HL-60 (cell line): Measurements from ENCODE around the gene GRID2.

Source experiments
- GABPA ChIP-seq: IDR thresholded peaks from 2 replicates; pipeline ENCODE4 v1.6.1; 2012; ENCODE audit warnings: low read depth
- POLR2AphosphoS5 ChIP-seq: IDR thresholded peaks from 2 replicates; pipeline ENCODE4 v1.6.1; 2012; ENCODE audit warnings: low read depth
- SPI1 ChIP-seq: IDR thresholded peaks from 2 replicates; pipeline ENCODE4 v1.6.1; 2012; ENCODE audit warnings: low read depth, mild to moderate bottlenecking, borderline replicate concordance
- TF ChIP-seq, protein P1 (sequence below): IDR thresholded peaks from 2 replicates; pipeline ENCODE4 v1.6.1; 2012; ENCODE audit warnings: low read depth; ENCODE audit not compliant: insufficient replicate concordance
- TF ChIP-seq, protein P2 (sequence below): IDR thresholded peaks from one replicate; pipeline ENCODE4 v1.5.1; 2011; ENCODE audit warnings: low read length, control low read depth, inconsistent platforms; ENCODE audit not compliant: insufficient read depth

DNA sequence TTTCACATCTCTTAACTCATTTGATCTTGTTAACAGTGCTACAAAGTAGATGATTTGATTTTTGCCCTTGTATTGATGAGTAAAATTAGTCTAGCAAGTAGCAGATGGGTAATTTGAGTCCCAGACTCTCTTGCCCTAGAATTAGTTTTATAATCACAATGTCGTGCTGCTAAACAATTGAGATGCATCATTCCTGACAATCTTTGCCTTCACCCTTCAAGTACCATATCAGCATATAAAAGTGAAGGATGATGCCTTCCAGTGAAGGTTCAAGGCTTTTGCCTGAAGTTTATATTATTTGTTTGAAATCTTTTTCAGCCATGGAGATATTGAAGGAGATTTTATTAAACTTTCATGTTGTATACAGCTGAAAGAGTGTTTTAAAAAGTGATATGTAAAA is 141.4 kb downstream of the GRID2 start:
- TF ChIP-seq, protein P1, sequence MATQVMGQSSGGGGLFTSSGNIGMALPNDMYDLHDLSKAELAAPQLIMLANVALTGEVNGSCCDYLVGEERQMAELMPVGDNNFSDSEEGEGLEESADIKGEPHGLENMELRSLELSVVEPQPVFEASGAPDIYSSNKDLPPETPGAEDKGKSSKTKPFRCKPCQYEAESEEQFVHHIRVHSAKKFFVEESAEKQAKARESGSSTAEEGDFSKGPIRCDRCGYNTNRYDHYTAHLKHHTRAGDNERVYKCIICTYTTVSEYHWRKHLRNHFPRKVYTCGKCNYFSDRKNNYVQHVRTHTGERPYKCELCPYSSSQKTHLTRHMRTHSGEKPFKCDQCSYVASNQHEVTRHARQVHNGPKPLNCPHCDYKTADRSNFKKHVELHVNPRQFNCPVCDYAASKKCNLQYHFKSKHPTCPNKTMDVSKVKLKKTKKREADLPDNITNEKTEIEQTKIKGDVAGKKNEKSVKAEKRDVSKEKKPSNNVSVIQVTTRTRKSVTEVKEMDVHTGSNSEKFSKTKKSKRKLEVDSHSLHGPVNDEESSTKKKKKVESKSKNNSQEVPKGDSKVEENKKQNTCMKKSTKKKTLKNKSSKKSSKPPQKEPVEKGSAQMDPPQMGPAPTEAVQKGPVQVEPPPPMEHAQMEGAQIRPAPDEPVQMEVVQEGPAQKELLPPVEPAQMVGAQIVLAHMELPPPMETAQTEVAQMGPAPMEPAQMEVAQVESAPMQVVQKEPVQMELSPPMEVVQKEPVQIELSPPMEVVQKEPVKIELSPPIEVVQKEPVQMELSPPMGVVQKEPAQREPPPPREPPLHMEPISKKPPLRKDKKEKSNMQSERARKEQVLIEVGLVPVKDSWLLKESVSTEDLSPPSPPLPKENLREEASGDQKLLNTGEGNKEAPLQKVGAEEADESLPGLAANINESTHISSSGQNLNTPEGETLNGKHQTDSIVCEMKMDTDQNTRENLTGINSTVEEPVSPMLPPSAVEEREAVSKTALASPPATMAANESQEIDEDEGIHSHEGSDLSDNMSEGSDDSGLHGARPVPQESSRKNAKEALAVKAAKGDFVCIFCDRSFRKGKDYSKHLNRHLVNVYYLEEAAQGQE, result no peak
- TF ChIP-seq, protein P2, sequence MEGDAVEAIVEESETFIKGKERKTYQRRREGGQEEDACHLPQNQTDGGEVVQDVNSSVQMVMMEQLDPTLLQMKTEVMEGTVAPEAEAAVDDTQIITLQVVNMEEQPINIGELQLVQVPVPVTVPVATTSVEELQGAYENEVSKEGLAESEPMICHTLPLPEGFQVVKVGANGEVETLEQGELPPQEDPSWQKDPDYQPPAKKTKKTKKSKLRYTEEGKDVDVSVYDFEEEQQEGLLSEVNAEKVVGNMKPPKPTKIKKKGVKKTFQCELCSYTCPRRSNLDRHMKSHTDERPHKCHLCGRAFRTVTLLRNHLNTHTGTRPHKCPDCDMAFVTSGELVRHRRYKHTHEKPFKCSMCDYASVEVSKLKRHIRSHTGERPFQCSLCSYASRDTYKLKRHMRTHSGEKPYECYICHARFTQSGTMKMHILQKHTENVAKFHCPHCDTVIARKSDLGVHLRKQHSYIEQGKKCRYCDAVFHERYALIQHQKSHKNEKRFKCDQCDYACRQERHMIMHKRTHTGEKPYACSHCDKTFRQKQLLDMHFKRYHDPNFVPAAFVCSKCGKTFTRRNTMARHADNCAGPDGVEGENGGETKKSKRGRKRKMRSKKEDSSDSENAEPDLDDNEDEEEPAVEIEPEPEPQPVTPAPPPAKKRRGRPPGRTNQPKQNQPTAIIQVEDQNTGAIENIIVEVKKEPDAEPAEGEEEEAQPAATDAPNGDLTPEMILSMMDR, result no peak
- TF ChIP-seq GABPA (no peak), POLR2AphosphoS5 (no peak), SPI1 (no peak)
